T-helper 22 cell (primary cell): ENCODE results near the gene CADPS2.
"Not testable (repeated sequence)": the region's sequence is repeated elsewhere in the genome, so short reads cannot be mapped to it uniquely, and the experiment has no call there.

ENCODE experiments used
- DNase-seq: peaks from one replicate; pipeline ENCODE4 v3.0.0-alpha.2; 2020; ENCODE audit warnings: low read depth

CADPS2 gene

DNA sequence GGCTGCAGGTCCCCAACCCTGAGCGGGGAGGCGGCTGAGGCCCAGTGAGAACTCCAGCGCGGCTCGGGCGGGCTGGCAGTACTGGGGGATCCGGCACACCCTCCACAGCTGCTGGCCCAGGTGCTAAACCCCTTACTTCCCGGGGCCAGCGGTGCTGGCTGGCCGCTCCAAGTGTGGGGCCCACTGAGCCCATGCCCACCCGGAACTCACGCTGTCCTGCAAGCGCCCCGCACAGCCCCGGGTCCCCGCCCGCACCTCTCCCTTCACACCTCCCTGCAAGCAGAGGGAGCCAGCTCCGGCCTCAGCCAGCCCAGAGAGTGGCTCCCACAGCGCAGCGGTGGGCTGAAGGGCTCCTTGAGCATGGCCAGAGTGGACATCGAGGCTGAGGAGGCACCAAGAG, 212.3 kb downstream of the CADPS2 start:
- DNase-seq = no peak

DNA sequence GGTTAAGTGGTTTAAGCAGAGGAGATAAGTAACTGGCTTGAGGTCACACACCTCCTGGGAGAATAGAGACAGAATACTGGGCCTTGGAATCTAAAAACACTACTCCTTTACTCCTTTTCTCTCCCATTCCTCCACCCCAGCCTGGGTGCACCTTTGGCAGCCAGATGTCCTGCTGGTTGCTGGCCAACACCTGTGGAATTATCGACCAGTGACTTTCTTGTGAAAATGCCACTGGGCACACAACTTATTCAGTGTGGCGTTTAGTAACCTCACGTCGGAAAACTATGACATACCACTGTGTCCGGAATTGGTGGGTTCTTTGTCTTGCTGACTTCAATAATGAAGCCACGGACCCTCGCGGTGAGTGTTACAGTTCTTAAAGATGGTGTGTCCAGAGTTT, 213.7 kb downstream of the CADPS2 start:
- DNase-seq = no peak

DNA sequence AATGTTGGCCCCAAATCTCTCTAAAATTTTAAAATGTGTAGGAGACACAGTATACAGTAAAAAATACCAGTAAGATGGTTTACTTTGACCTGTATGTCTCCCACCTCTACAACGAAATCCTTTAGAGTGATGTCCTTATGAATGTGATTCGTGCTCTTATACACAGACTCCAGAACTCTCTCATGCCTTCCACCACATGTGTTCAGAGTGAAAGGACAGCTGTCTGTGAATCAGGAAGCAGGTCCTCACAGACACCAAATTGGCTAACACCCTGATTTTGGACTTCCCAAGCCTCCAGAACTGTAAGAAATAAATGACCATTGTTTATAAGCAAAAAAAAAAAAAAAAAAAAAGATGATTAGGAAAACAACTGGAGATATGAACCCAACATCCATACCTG, 222.5 kb downstream of the CADPS2 start:
- DNase-seq = no peak

DNA sequence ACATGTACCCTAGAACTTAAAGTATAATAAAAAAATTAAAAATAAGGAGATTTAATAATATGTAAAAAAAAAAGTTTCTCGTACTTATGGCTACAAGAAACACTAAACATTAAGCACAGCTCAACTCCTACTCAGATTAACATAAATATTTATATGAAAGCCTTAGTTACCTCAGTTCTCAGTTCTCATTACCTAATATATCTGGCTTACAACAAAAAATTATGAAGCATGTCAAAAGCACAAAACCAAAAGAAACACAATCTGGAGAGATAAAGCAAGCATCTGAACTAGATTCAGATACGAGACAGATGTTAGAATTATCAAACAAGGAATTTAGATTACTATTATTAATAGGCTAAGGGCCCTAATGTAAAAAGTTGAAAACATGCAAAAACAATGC, 227.4 kb downstream of the CADPS2 start:
- no peak for DNase-seq

DNA sequence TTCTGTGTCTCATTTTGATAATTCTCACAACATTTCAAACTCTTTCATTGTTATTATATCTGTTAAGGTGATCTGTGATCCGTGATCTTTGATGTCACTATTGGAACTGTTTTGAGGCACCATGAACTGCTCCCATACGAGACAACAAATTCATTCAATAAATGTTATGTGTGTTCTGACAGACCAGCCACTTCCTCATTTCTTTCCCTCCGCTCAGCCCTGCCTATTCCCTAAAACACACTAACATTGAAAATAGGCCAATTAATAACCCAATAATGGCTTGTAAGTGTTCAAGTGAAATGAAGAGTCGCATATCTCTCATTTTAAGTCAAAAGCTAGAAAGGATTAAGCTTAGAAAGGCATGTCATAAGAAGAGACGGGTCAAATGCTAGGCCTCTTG, 232.6 kb downstream of the CADPS2 start:
- DNase-seq = no peak

DNA sequence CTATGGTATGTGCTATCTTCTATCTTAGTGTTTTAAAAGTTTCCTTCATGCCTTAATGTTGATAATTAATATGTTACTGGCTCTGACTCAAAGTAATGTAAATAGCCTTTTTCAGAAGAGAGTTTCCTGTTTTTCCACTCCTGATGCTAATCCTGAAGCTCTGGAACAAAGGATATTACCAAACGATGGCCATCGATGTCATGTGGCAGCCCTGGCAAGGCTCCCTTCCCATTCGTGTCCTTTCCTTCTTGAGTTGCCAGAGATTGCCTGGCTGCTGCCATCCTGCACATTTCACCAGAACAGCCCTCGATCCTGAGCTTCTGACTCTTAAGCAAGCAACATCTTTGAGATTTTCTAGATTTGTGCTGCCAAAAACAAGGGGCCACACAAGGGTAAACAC, 233.4 kb downstream of the CADPS2 start:
- no peak for DNase-seq

DNA sequence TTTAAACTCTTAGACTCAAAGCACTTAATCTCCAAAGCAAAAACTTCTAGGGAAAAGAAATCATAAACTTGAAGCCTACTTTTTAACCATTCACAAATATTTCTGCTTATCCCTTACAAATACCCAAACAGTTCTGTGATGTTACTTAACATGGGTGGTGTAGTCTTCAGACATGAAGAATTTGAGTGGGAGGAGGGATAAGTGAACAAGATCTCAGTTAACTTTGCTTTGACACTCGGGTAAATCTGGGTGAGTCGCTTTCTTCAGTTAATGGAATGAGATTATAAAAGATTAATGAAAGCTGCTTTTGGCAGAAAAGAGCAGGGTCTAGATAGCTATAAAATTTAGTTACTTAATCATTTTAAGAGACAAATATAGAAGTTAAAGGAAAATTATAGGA, 234.8 kb downstream of the CADPS2 start:
- no peak for DNase-seq

DNA sequence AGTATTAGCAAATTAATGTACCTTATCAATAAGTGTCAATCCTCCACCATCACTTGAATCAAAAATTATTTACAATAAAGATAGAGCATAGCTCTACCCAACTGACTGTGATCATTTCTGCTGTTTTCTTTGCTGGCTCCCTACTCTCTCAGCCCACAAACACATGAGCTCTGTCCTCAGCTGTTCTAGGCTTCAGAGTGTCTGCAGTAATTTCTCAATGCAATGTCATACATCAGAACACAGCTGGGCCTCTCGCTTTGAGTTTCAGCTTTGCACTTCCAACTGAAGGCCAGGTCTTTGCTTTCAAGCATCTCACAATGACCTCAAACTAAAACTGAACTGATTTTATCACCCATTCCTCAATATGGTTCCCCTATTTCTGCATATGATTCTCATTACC, 243.0 kb downstream of the CADPS2 start:
- no peak for DNase-seq

DNA sequence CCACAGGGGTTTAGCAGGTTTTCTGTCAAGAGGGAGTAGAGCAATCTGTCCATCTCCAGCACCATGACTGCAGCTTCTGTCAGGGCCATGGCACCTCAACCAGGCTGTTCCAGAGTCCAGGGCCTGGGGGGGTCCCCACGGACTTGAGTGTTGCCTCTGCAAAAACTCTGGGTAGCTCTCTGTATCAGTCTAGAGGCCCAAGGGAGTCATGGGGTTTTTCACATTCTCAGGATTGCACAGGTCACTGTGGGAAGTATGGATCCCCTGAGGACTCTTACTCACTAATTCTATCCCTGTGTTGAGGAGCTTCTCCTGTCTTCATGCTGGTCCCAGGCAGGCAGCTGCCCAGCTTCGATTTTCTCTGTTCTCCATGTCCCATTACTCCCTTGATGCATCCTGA, 247.8 kb downstream of the CADPS2 start:
- DNase-seq = no peak

DNA sequence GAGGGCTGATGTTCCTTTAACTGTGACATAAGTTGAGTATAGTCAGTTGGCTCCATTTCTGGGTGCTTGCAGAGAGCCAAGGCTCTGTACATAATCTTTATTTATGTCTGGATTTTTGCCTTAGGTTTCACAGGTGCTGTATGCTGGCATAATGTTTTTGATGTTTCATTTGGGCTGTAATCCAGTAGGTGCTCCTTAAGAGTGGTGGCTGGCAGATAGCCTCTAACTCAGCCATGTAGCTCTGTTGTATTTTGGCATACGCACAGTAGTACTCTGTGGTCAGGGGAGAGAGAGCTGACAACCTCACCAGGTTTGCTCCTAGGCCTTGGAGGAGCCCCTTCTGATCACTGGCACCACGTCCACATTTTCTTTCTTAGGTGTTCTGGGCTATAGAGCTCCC, 248.5 kb downstream of the CADPS2 start:
- DNase-seq = no peak

DNA sequence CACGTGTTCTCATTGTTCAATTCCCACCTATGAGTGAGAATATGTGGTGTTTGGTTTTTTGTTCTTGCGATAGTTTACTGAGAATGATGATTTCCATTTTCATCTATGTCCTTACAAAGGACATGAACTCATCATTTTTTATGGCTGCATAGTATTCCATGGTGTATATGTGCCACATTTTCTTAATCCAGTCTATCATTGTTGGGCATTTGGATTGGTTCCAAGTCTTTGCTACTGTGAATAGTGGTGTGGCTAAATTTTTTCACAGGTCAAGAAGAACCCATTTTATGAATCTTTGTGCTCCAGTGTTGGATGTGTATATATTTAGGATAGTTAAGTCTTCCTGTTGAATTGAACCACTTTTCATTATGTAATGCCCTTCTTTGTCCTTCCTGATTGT, 250.8 kb downstream of the CADPS2 start:
- not testable (repeated sequence) for DNase-seq

DNA sequence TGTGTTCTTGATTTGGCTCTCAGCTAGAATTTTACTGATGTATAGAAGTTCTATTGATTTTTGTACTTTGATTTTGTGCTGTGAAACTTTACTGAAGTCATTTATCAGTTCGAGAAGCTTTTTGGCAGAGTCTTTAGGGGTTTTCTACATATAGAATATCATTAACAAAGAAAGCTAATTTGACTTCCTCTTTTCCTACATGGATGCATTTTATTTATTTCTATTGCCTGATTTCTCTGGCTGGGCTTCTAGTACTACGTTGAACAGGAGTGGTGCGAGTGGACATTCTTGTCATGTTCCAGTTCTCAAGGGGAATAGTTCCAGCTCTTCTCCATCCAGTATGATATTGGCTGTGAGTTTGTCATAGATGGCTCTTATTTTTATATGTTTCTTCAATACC, 252.8 kb downstream of the CADPS2 start:
- no peak for DNase-seq

DNA sequence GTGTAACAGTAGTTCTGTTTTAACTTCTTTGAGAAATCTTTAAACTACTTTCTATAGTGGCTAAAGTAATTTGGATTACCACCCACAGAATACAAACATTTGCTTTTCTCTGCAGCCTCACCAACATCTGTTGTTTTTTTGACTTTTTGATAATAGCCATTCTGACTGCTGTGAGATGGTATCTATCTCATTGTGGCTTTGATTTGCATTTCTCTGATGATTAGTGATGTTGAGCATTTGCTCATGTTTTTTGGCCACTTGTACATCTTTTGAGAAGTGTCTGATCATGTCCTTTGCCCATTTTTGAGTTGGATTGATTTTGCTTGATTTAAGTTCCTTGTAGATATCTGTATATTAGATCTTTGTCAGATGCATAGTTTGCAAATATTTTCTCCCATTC, 254.0 kb downstream of the CADPS2 start:
- no peak for DNase-seq

DNA sequence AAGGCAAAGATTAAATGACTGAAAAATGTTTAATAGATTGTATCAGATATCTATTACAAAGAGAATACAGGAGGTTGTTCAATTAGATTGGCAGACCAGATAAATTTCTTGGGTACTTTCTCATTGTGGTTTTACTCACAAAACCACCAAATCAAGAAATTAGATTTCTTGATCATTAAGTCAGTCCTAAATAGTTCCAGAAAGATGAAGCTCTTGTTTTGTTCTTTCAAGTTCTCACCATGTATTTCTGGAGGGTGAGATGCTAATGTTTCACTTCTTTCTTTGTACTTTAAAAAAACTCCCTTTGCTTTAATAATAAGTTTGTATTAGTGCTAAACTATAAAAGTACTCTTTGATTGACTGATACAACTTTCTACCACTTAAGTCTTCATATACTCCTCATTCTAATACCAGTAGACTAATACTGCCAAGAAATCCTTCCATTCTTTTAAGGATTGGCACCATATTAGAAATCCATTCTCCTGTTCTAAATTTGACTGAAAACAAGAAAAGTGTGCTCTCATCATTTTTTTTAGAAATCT, 256.8 kb downstream of the CADPS2 start:
- no peak for DNase-seq

DNA sequence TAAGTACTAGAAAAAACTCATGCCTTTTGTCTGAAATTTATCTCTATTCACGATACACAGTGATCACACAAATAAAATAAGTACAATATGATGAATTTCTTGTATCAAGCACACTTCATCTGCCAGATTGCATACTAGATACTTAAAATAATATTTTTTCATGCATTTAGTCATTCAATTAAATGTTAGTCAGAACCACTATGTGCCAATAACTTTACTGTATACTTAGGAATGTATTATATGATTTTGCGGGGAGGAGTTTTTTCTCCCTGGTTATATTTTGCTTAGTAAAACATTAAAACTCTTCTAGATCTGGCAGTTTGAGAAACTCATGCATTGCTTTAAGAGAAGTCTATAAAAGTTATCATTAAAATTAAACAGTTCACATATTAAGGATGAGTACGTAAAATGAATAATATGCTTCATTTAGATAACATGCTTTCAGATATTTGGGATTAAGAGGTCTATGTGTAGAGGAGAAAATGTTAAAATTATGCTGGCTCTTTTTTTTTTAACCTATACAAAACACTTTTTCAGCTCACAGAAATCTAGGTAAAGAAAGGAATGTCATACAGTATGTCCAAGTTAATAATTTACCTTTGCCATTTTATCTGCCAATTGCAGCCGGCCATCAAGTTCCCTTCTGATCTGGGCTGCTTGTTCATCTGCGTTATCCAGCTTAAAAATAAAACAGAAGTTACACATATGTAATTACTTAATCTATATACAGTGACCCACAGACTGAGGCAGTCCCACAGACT, 257.4 kb downstream of the CADPS2 start:
- DNase-seq = no peak

DNA sequence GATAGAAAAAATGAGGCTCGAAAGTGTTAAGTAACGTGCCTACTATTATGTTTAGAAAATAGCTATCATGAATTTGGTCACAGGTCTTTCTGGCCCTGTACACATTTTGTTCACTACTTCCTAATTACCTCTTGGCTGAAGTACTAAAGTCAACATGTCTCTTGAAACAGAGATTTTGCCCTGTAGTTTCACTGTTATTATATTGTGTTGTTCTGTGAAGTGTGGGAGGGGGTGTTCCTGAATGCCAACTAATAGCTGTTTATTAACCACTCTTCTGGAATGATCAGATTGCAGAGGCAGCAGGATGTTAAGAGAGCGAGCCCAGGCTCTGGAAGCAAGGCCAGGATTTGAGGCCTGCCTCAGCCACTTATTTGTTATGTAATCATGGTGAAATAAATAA, 259.5 kb downstream of the CADPS2 start:
- no peak for DNase-seq

DNA sequence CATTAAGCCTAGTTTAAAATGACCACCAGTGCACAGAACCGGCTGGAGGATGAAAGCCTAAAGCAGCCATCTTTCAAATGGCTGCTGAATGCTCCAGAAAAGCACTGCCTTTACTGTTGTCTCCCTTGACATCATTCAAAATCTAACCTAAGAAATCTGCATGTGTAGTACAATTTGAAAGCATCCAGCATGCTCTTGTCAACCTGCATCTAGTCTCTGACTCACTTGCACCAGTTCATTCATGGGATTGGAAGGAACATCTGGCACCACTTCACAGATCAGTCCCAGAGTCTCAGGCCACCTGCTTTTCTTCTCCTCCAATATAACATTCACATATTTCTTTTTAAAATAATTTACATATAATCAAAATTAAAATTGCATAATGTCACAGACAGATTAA, 263.6 kb downstream of the CADPS2 start:
- DNase-seq = no peak

DNA sequence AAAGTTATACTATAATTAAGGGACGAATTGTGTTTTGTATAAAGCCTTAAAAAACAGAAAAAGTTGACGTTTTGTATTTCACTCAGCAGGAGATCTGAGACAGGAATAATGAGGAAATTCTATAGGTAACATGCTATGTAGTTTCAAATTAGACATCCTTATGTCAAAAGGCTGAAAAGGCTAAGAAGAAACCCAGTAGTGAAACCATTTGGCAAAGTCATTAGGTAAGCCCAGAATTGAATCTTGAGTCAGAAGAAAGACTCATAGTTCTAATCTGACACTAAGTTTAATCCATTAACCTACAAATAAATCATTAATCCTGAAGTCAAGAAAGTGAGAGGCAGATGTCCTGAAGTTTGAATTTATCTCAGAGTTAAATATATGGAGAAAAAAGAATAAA, 266.6 kb downstream of the CADPS2 start:
- no peak for DNase-seq

DNA sequence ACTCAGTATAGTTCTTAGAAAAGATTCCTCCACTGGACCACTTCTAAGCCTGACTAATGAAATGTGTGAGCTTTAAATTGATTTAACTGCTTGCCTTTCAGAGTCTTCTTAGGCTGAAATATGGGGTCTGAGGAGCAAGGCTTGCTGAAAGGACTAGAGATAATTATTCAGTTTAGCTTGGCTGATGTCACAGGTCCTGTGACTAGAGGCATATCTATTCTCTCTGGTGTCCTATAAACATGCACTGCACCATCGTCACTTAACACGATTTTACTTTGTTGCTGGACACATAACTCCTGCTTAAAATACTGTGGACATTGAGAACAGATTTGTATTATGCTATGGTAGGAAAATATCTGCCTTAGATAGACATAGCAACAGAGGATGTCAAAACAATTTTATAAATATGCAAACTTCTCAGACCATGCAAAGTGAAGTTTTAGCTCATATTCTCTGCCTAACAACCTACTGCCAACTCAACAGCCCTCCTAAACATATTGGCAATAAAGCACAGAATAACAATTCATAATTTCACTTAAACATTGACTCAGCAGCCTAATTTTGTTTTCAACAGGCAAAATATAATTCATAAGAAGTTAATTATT, 267.6 kb downstream of the CADPS2 start:
- DNase-seq = no peak

DNA sequence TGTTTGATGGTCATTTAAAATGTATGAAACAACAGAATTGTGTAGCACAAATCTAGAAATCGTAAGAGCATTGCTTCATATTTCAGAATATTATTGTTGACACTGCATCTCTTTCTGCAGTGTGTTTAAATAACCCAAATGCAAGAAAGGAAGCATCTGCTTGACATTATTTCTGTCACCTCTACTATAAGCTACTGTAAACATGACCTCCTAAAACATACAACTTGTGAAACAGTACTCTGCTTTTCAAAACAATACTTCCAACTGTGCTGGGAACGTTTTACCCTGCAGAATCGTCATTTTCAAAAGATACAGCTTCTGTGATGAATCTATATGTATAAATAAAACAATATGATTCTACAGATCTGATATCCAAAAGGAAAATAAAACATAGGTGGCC, 269.3 kb downstream of the CADPS2 start:
- DNase-seq = no peak

DNA sequence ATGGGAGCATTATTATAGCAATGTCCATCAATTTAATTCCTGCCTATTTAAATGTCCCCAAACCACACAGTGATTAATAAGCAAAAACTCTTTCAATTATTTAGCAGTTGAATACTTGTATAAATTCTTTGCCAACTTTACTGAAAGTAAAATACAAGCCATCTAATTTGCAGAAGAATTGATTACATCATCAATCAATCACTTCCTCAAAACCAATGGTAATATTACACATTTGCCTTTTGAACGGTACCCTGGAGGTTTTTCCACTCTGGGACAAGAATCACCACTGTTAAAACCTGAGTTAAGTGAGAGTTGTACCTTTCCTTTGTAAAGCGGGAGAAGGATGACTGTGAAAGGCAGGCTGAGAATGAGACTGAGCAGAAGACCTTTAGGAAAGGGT, 280.3 kb downstream of the CADPS2 start:
- DNase-seq = no peak

DNA sequence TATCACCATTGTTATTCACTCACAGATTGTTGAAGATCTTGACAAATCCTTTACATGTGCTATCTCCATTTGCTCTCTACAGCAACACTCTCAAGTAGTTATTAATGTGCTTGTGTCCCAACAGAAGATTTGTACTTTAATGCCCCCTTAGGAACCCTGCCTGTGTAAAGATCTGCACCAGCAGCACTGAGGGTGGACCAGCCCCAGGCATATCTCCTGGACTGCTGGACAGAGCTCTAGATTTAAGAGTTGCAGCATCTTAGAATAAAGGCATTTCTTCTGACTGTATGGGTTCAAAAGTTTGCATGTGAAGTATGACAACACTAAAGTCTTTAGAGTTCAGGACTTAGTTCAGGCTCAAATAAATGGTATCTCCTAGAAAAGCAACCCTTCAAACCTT, 282.0 kb downstream of the CADPS2 start:
- no peak for DNase-seq

DNA sequence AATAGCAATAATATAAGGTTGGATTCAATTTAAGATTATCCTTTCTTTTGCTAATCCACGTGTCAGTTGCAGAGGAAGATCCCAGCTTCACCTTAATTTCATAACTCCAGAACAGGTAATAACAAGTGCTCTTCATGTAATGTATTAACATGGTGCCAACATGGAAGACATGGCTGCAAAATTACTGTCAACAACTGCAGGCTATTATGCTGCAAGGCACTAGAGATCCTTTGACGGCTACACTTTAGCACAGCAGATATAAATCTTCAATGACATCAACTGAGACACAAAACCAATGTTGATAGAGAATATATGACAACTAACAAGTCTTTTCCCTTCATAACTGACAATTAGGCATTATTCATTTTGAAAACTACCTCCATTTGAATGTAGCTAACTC, 283.5 kb downstream of the CADPS2 start:
- DNase-seq = no peak

DNA sequence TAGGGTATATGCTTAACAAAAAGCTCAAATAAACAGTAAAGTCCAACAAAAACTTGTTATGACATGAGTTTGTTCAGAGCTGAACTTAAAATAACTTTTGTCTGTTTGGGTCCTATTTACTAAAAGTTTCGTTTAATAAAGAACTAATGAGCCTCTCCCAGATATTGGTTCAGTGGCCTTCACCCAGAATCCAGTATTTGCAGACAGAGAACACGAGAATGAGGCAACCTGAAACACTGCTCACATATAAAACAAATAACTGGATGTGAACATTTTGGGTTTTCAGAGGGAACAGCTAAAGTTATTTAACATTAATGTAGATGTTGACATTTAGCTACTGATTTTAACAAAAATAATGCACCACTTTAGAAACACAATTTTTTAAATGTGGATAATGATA, 285.6 kb downstream of the CADPS2 start:
- DNase-seq = no peak
